ENCODE measurements around the gene MBD5. TPM values are rescaled to one million over a fixed set of nuclear protein-coding genes. Genes with fewer than 3 reads are reported as not detected.
A peak's percentile ranks its signal among the peaks of the same experiment; 100 is the strongest.

Gene MBD5
- total RNA-seq, 1 donor from 2014 or later = 8.3 TPM

- no peak for TF ChIP-seq CTCF (IDR thresholded peaks at IDR 0.05)
- H3K9me3 ChIP-seq = peaks cover 7 to 22% of the 10 kb centered on the region in 2 donors
- no peak overlapping the region for H3K27ac ChIP-seq
- DNase-seq (ENCODE audit: low spot score in 2 of 2) = no peak
- no peaks in the 10 kb centered on the region for H3K36me3 ChIP-seq
- no peaks in the 10 kb centered on the region for H3K27me3 ChIP-seq
- H3K4me1 ChIP-seq = no peaks in the 10 kb centered on the region
- H3K4me3 ChIP-seq = no peak overlapping the region
- intact Hi-C loops (cut with DNase I) = no loop called here
These were observed 200.3 kb downstream of the MBD5 start for GRCh38 chr2:148221166-148221565.

- Histone ChIP-seq H3K4me1 (no peaks in the 10 kb centered on the region), H3K36me3 (no peaks in the 10 kb centered on the region), H3K4me3 (no peak overlapping the region), H3K27me3 (no peaks in the 10 kb centered on the region), H3K9me3 (peaks cover 7 to 22% of the 10 kb centered on the region in 2 donors), H3K27ac (no peak overlapping the region)
- TF ChIP-seq CTCF (IDR thresholded peaks at IDR 0.05) = no peak
- DNase-seq (ENCODE audit: low spot score in 2 of 2) = no peak
- intact Hi-C loops (cut with DNase I) = no loop called here
These were observed 201.0 kb downstream of the MBD5 start for GRCh38 chr2:148221926-148222325.

- Histone ChIP-seq H3K36me3 (peaks cover 0 to 7% of the 10 kb centered on the region in 2 donors), H3K4me1 (no peaks in the 10 kb centered on the region), H3K27me3 (no peaks in the 10 kb centered on the region), H3K9me3 (peaks cover 0 to 9% of the 10 kb centered on the region in 2 donors), H3K27ac (no peak overlapping the region), H3K4me3 (no peak overlapping the region)
- no peak for TF ChIP-seq CTCF (IDR thresholded peaks at IDR 0.05)
- intact Hi-C loops (cut with DNase I) = no loop called here
- DNase-seq (ENCODE audit: low spot score in 2 of 2) = no peak
These were observed 211.0 kb downstream of the MBD5 start for GRCh38 chr2:148231858-148232257.

- no peak for TF ChIP-seq CTCF (IDR thresholded peaks at IDR 0.05)
- H3K36me3 ChIP-seq = peaks cover 0 to 8% of the 10 kb centered on the region in 2 donors
- no peaks in the 10 kb centered on the region for H3K27me3 ChIP-seq
- no peaks in the 10 kb centered on the region for H3K4me1 ChIP-seq
- peaks cover 0 to 6% of the 10 kb centered on the region in 2 donors for H3K9me3 ChIP-seq
- H3K27ac ChIP-seq = no peak overlapping the region
- intact Hi-C loops (cut with DNase I) = no loop called here
- DNase-seq (ENCODE audit: low spot score in 2 of 2) = no peak
- H3K4me3 ChIP-seq = no peak overlapping the region
These were observed 213.3 kb downstream of the MBD5 start for GRCh38 chr2:148234143-148234542.

GRCh38 chr2:148237911-148238310, 217.0 kb downstream of the MBD5 start:
- no peaks in the 10 kb centered on the region for H3K27me3 ChIP-seq
- H3K27ac ChIP-seq = peak overlapping the region in 1 of 2 donors; percentile 46
- intact Hi-C loops (cut with DNase I) = no loop called here

More at GRCh38 chr2:148237911-148238310, 217.0 kb downstream of the MBD5 start:
- no peak for DNase-seq (ENCODE audit: low spot score in 2 of 2)
- Histone ChIP-seq H3K36me3 (peaks cover 0 to 8% of the 10 kb centered on the region in 2 donors), H3K4me1 (no peaks in the 10 kb centered on the region), H3K9me3 (peaks cover 0 to 15% of the 10 kb centered on the region in 2 donors), H3K4me3 (no peak overlapping the region)
- no peak for TF ChIP-seq CTCF (IDR thresholded peaks at IDR 0.05)

Measured in ascending aorta (tissue), 2 donors.